GM23338 (cell line): ENCODE data around the gene MEGF6.

Experiments
- CREB1 ChIP-seq: fragments of 250-450 bp; sonication (Bioruptor Pico); IDR thresholded peaks from 2 replicates; pipeline ENCODE4 v1.5.0; 2020; ENCODE audit warnings: low read depth, mild to moderate bottlenecking, moderate library complexity
- CTCF ChIP-seq, 2 experiments: fragments of 200-600 bp in 1 of 2; sonication (generic) in 1 of 2; conservative IDR thresholded peaks; 2 replicates each; pipeline versions ENCODE4 v1.5.1 to v1.6.1; 2016 to 2017; ENCODE audit warnings: antibody characterized with exemption in 2 of 2, low read depth in 2 of 2, mild to moderate bottlenecking in 2 of 2, moderate library complexity in 1 of 2
- EZH2 ChIP-seq: fragments of 200-600 bp; sonication (generic); IDR thresholded peaks from one replicate; pipeline ENCODE4 v1.8.0; 2017; ENCODE audit warnings: antibody characterized with exemption, mild to moderate bottlenecking, low read depth; ENCODE audit not compliant: unreplicated experiment
- EZH2phosphoT487 ChIP-seq: fragments of 200-600 bp; sonication (generic); IDR thresholded peaks from one replicate; pipeline ENCODE4 v1.8.1; 2018; ENCODE audit warnings: antibody characterized with exemption; ENCODE audit not compliant: unreplicated experiment
- JUNB ChIP-seq: IDR thresholded peaks from one replicate; pipeline ENCODE4 v1.6.1; 2016; ENCODE audit warnings: antibody characterized with exemption; ENCODE audit not compliant: unreplicated experiment
- POLR2AphosphoS5 ChIP-seq: IDR thresholded peaks from 2 replicates; pipeline ENCODE4 v1.6.1; 2016; ENCODE audit warnings: antibody characterized with exemption, low read depth
- REST ChIP-seq: IDR thresholded peaks from one replicate; pipeline ENCODE4 v1.6.1; 2018; ENCODE audit warnings: antibody characterized with exemption; ENCODE audit not compliant: unreplicated experiment
- STAT1 ChIP-seq: IDR thresholded peaks from one replicate; pipeline ENCODE4 v1.6.1; 2016; ENCODE audit warnings: antibody characterized with exemption; ENCODE audit not compliant: unreplicated experiment

GRCh38 chr1:3530926-3531818 is 80.1 kb downstream of the MEGF6 start:
- TF ChIP-seq CTCF (conservative IDR thresholded peaks at IDR 0.05; ENCODE audit: low read depth in 2 of 2) = no peak
- no peak for TF ChIP-seq EZH2phosphoT487
- TF ChIP-seq REST = no peak
- TF ChIP-seq EZH2 = no peak
- no peak for TF ChIP-seq CREB1 (CRISPR knock-in tag)
- peak; percentile 56; the same call in 1 of the 2 replicates for TF ChIP-seq POLR2AphosphoS5
- TF ChIP-seq STAT1 = no peak
- no peak for TF ChIP-seq JUNB
